GM12878 (cell line): ENCODE measurements around the gene ROBO4. TPM values are rescaled to one million over a fixed set of nuclear protein-coding genes. Genes with fewer than 3 reads are reported as not detected.

Source experiments
- ATAC-seq: fragments of 200-7000 bp; cut with Tn5 transposase; 3 replicates; pipeline ENCODE4 v1.9.1; 2020; ENCODE audit warnings: mild to moderate bottlenecking, moderate library complexity
- BruUV-seq: library from RNA; stranded (reverse); fragments of 400-500 nt; replicated peaks from 2 replicates; lab custom pipeline; 2021; lab: Mats Ljungman, UMichigan
- CTCF ChIA-PET: fragments of 300-600 bp; sonication (Branson Sonifier 250); formaldehyde crosslinking; extraction: SDS; loops from one replicate; lab custom pipeline; 2021; ENCODE audit warnings: inconsistent platforms; lab: Yijun Ruan, JAX
- POLR2A ChIA-PET: fragments of 350-600 bp; formaldehyde crosslinking; extraction: SDS; loops from one replicate; lab custom pipeline; 2021; ENCODE audit warnings: inconsistent platforms; lab: Charles Lee
- RAD21 ChIA-PET: fragments of 300-600 bp; sonication (Branson Sonifier 250); formaldehyde crosslinking; loops from one replicate; lab custom pipeline; 2023; ENCODE audit warnings: antibody characterized with exemption; ENCODE audit not compliant: unreplicated experiment; lab: Charles Lee
- SMC1A ChIA-PET: fragments of 300-600 bp; sonication (Branson Sonifier 250); formaldehyde crosslinking; loops from one replicate; lab custom pipeline; 2023; ENCODE audit not compliant: unreplicated experiment, uncharacterized antibody; lab: Charles Lee
- DNase-seq: peaks from one replicate; pipeline ENCODE4 v3.0.0-alpha.2; 2011; ENCODE audit warnings: low read depth, low spot score
- FAIRE-seq: peaks from 3 replicates; lab custom pipeline; 2011; peaks lifted over from hg19 to GRCh38; lab: Jason Lieb, UNC
- H2AFZ ChIP-seq: 2 replicates; pipeline ENCODE4 v1.6.0; 2011; ENCODE audit warnings: low read depth, low read length, control low read depth; ENCODE audit not compliant: control insufficient read depth
- H3K27ac ChIP-seq: 2 replicates; pipeline ENCODE4 v1.5.1; 2011; ENCODE audit warnings: control low read depth; ENCODE audit not compliant: control insufficient read depth, insufficient read depth
- H3K27me3 ChIP-seq, 2 experiments: replicated peaks in 1 of 2; 2 replicates each; pipeline versions ENCODE4 v1.6.0 to v1.6.1; 2011; ENCODE audit warnings: low read length in 1 of 2; ENCODE audit not compliant: control insufficient read depth in 2 of 2, insufficient read depth in 2 of 2
- H3K36me3 ChIP-seq, 2 experiments: 2 replicates each; pipeline ENCODE4 v1.5.1; 2011; ENCODE audit warnings: low read length in 1 of 2; ENCODE audit not compliant: control insufficient read depth in 2 of 2, insufficient read depth in 2 of 2
- H3K4me1 ChIP-seq: 2 replicates; pipeline ENCODE4 v1.6.1; 2011; ENCODE audit warnings: mild to moderate bottlenecking, low read length, moderate library complexity, mixed read lengths; ENCODE audit not compliant: control insufficient read depth, insufficient read depth
- H3K4me2 ChIP-seq: 2 replicates; pipeline ENCODE4 v1.6.0; 2011; ENCODE audit warnings: control low read depth; ENCODE audit not compliant: control insufficient read depth, insufficient read depth
- H3K4me3 ChIP-seq: fragments of 200-600 bp; sonication (generic); 2 replicates; pipeline ENCODE4 v1.5.1; 2016
- H3K79me2 ChIP-seq: 2 replicates; pipeline ENCODE4 v1.6.0; 2011; ENCODE audit warnings: low read length; ENCODE audit not compliant: control insufficient read depth, insufficient read depth
- H3K9ac ChIP-seq: 2 replicates; pipeline ENCODE4 v1.8.0; 2011; ENCODE audit warnings: low read length, control low read depth, mixed read lengths; ENCODE audit not compliant: control insufficient read depth, insufficient read depth
- H3K9me3 ChIP-seq: replicated peaks from 3 replicates; pipeline ENCODE4 v1.5.1; 2011; ENCODE audit warnings: mild to moderate bottlenecking, low read length; ENCODE audit not compliant: control insufficient read depth, insufficient read depth
- H4K20me1 ChIP-seq: 2 replicates; pipeline ENCODE4 v1.6.0; 2011; ENCODE audit not compliant: control insufficient read depth, insufficient read depth
- MTA3 ChIP-seq: IDR thresholded peaks from 2 replicates; pipeline ENCODE4 v1.6.1; 2012; ENCODE audit warnings: low read length, inconsistent platforms, borderline replicate concordance
- SP1 ChIP-seq: IDR thresholded peaks from one replicate; pipeline ENCODE4 v1.6.1; 2011; ENCODE audit warnings: low read depth, low read length
- ZBTB40 ChIP-seq: fragments of 450-650 bp; IDR thresholded peaks from 2 replicates; pipeline ENCODE4 v1.6.1; 2016; ENCODE audit warnings: mild to moderate bottlenecking, moderate library complexity, borderline replicate concordance
- WGBS: methylation state at CpG from one replicate; pipeline ENCODE4 v1.1.6; 2016; ENCODE audit warnings: low lambda C conversion rate; ENCODE audit not compliant: insufficient replicate concordance, insufficient coverage; ENCODE audit errors: missing lambda C conversion rate; 5-methylcytosine and 5-hydroxymethylcytosine counted together
- in situ Hi-C: fragments of 300-500 bp; cut with MboI; formaldehyde crosslinking; loops from 9 replicates; pipeline ENCODE4 v1.14.3; 2018; ENCODE audit warnings: mixed read lengths
- intact Hi-C: fragments of 100-400 bp; cut with micrococcal nuclease; formaldehyde crosslinking; loops from one replicate; pipeline ENCODE4 v1.14.2; 2022; ENCODE audit not compliant: unreplicated experiment
- polyA plus RNA-seq, 11 experiments: library from polyadenylated mRNA; depleted of rRNA in 4 of 11; unstranded in 6 of 11; stranded (reverse) in 5 of 11; fragments of >200 nt; fragmentation: Nextera tagmentation in 4 of 11; fragmentation: Illumina TruSeq in 1 of 11; extraction: Ambion mirVana in 4 of 11; extraction: Trizol in 1 of 11; gene quantifications; 1 replicate in 1 of 11; 2 replicates in 10 of 11; pipeline versions ENCODE4 v1.2.1 to v1.2.3, GENCODE V29; 2011 to 2016; ENCODE audit warnings: inconsistent platforms in 2 of 11, missing spikeins in 2 of 11, low read depth in 1 of 11
- total RNA-seq, 4 experiments: library from RNA; depleted of rRNA in 3 of 4; stranded (reverse); fragments of >200 nt in 3 of 4; fragmentation: Illumina TruSeq in 1 of 4; extraction: Trizol in 1 of 4; gene quantifications; 2 replicates each; pipeline versions ENCODE4 v1.2.1 to v1.2.3, GENCODE V29; 2013 to 2021

The ROBO4 gene
- total and polyA plus RNA-seq, 10 of the 15 experiments (the other 5 are each of a cell fraction or from before 2014, with no cell fraction given), result not detected

- SMC1A ChIA-PET, result no interaction called here
- POLR2A ChIA-PET, result no interaction called here
Observed at GRCh38 chr11:124879493-124880289, 18.0 kb downstream of the ROBO4 start.

More at GRCh38 chr11:124879493-124880289, 18.0 kb downstream of the ROBO4 start:
- no peaks in the 10 kb centered on the region for H3K4me1 ChIP-seq
- ChIA-PET CTCF (interaction anchor here (1.0 kb wide), 1 partner anchor 9 kb away, joined by 3 read pairs; no protein-coding TSS in a partner anchor), RAD21 (no interaction called here)
- no peak for ATAC-seq
- H4K20me1 ChIP-seq, result no peaks in the 10 kb centered on the region
- TF ChIP-seq SP1, result no peak
- no peak for TF ChIP-seq ZBTB40
- no peak for TF ChIP-seq MTA3
- peaks cover under 1 to 1% of the 10 kb centered on the region in 2 experiments; a peak in 2 of 4 replicates for H3K27me3 ChIP-seq
- no peaks in the 10 kb centered on the region for H3K36me3 ChIP-seq
- no peaks in the 10 kb centered on the region for H3K79me2 ChIP-seq
- 48% methylated on average over 16 of the region's 16 CpGs for WGBS
- no peak for FAIRE-seq
- no TSS peak for BruUV-seq
- H2AFZ ChIP-seq, result no peak overlapping the region
- H3K4me3 ChIP-seq, result no peak overlapping the region
- in situ Hi-C loops, result no loop called here
- no peak overlapping the region for H3K4me2 ChIP-seq
- no peaks in the 10 kb centered on the region for H3K9me3 ChIP-seq
- H3K27ac ChIP-seq, result no peak overlapping the region
- no peak overlapping the region for H3K9ac ChIP-seq
- no peak for DNase-seq
- intact Hi-C loops, result loop anchor here (10.0 kb wide), 1 partner anchor 265 kb away; no protein-coding TSS in a partner anchor
